Measurements from ENCODE around the gene POLD2.

DNA sequence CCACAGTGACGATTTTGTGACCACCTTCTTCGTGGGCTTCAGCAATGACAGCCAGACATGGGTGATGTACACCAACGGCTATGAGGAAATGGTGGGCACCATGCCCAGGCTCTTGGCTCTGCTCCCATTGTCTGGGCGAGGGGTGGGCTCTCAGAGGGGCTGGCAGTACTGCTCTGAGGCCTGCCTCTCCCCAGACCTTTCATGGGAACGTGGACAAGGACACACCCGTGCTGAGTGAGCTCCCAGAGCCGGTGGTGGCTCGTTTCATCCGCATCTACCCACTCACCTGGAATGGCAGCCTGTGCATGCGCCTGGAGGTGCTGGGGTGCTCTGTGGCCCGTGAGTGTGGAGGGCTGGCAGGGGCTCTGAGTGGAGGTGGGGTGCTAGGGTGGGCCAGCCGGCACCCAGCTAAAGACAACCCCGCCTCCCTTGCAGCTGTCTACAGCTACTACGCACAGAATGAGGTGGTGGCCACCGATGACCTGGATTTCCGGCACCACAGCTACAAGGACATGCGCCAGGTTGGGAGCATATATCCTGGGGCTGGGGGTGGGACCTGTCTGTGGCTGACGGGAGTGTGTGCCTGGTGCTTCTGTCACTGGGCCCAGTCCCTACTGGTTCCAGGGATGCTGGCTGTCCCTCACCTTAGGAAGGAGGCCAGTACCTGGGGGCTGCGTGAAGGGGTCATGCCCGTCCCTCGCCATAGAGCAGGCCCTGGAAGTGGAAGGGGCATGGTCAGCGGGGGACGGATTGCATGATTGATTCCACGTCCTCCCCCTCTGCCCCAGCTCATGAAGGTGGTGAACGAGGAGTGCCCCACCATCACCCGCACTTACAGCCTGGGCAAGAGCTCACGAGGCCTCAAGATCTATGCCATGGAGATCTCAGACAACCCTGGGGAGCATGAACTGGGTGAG, 12.4 kb downstream of the POLD2 start:
- TF ChIP-seq EZH2 (IDR thresholded peaks at IDR 0.05; ENCODE audit: insufficient read depth, poor library complexity, severe bottlenecking) (no peak), EZH2phosphoT487 (IDR thresholded peaks at IDR 0.05; ENCODE audit: insufficient read depth, low read depth) (no peak)

Data from GM23248 (cell line).